ENCODE data around the gene FSHB. TPM values are rescaled to one million over a fixed set of nuclear protein-coding genes. Genes with fewer than 3 reads are reported as not detected.

Gene FSHB
- total and polyA plus RNA-seq, 2 of the 4 experiments (the other 2 are of a cell fraction), result not detected

DNA sequence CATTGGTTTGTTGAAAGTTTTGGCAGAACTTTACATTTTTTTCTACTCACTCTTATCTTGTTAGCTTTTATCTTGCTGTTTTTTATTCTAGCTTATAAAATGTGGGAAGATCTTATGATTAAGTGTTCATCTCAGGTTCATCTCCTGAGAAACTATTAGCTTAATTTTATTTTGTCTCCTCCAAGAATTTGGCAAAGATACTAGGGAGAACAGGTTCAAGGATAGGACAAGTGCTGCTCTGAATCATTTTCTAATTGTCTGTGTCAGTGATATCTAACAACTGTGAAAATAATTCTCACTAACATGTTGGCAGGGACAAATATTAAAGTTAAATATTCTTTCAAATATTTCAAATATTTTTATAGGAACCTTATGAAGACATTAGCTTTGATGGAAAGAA is 38.2 kb upstream of the FSHB start:
- H2AK9ac ChIP-seq (replicated peaks; ENCODE audit: low read depth, low read length, poor library complexity), result no peak overlapping the region
- no peak overlapping the region for H4K91ac ChIP-seq (ENCODE audit: insufficient read depth, low read depth, low read length)
- no peaks in the 10 kb centered on the region for H4K20me1 ChIP-seq (ENCODE audit: insufficient read depth, low read length)
- ChIA-PET CTCF (no interaction called here), POLR2A (ENCODE audit: unreplicated experiment) (no interaction called here)
- in situ Hi-C loops (cut with MboI; ENCODE audit: low sequenced_read_pairs) (no loop called here), dilution Hi-C loops (cut with HindIII; ENCODE audit: low sequenced_read_pairs, unreplicated experiment) (no loop called here), intact Hi-C loops (cut with micrococcal nuclease) (no loop called here)
- no peak overlapping the region for H3K14ac ChIP-seq (replicated peaks; ENCODE audit: low read depth, low read length)
- H3K36me3 ChIP-seq (ENCODE audit: control insufficient read depth, insufficient read depth, low read length), result no peaks in the 10 kb centered on the region
- H2AFZ ChIP-seq (replicated peaks; ENCODE audit: low read length, poor library complexity), result no peak overlapping the region
- H2BK20ac ChIP-seq (ENCODE audit: low read depth, low read length), result no peak overlapping the region
- TF ChIP-seq, protein P1, sequence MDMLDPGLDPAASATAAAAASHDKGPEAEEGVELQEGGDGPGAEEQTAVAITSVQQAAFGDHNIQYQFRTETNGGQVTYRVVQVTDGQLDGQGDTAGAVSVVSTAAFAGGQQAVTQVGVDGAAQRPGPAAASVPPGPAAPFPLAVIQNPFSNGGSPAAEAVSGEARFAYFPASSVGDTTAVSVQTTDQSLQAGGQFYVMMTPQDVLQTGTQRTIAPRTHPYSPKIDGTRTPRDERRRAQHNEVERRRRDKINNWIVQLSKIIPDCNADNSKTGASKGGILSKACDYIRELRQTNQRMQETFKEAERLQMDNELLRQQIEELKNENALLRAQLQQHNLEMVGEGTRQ (IDR thresholded peaks at IDR 0.05; ENCODE audit: low read depth, low read length), result no peak
- no peak for TF ChIP-seq MAFK (IDR thresholded peaks at IDR 0.05; ENCODE audit: low read depth, low read length)
- TF ChIP-seq, protein P2, sequence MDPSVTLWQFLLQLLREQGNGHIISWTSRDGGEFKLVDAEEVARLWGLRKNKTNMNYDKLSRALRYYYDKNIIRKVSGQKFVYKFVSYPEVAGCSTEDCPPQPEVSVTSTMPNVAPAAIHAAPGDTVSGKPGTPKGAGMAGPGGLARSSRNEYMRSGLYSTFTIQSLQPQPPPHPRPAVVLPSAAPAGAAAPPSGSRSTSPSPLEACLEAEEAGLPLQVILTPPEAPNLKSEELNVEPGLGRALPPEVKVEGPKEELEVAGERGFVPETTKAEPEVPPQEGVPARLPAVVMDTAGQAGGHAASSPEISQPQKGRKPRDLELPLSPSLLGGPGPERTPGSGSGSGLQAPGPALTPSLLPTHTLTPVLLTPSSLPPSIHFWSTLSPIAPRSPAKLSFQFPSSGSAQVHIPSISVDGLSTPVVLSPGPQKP (IDR thresholded peaks at IDR 0.05; ENCODE audit: borderline replicate concordance, low read depth, low read length), result no peak
- TF ChIP-seq FOS (IDR thresholded peaks at IDR 0.05; ENCODE audit: low read depth, low read length), result no peak
- TF ChIP-seq NFE2L2 (IDR thresholded peaks at IDR 0.05; ENCODE audit: low read depth, low read length), result no peak
- no peak for TF ChIP-seq CEBPB (IDR thresholded peaks at IDR 0.05; ENCODE audit: low read depth, low read length)
- no peak for TF ChIP-seq CHD1 (IDR thresholded peaks at IDR 0.05; ENCODE audit: low read depth, low read length)
- TF ChIP-seq RFX5 (IDR thresholded peaks at IDR 0.05; ENCODE audit: low read depth, low read length), result no peak
- TF ChIP-seq POLR2A (IDR thresholded peaks at IDR 0.05; ENCODE audit: low read depth, low read length), result no peak
- TF ChIP-seq MAZ (IDR thresholded peaks at IDR 0.05; ENCODE audit: borderline replicate concordance, low read depth, low read length), result no peak
- TF ChIP-seq MXI1 (IDR thresholded peaks at IDR 0.05; ENCODE audit: borderline replicate concordance, low read depth, low read length), result no peak
- no peak for TF ChIP-seq CTCF (conservative IDR thresholded peaks at IDR 0.05; ENCODE audit: low read depth, low read length)
- no peak for TF ChIP-seq SMC3 (IDR thresholded peaks at IDR 0.05; ENCODE audit: low read depth, low read length)
- no peak for TF ChIP-seq RCOR1 (IDR thresholded peaks at IDR 0.05; ENCODE audit: insufficient replicate concordance, low read length)
- no peak overlapping the region for H2AK5ac ChIP-seq (ENCODE audit: low read depth, low read length)
- no peak overlapping the region for H4K5ac ChIP-seq (ENCODE audit: low read depth, low read length)
- no peak for ATAC-seq (ENCODE audit: low read depth)
- H3K4ac ChIP-seq (ENCODE audit: low read depth, low read length), result no peak overlapping the region
- H2BK5ac ChIP-seq (ENCODE audit: low read depth, low read length, poor library complexity, severe bottlenecking), result no peak overlapping the region
- no peak for DNase-seq
- no peak overlapping the region for H3K4me2 ChIP-seq (ENCODE audit: low read depth, low read length)
- no peak overlapping the region for H4K8ac ChIP-seq (ENCODE audit: low read depth in 2 of 2, low read length in 2 of 2)
- no peak overlapping the region for H3K56ac ChIP-seq (ENCODE audit: extremely low read depth, insufficient read depth, low read length)
- H3K9ac ChIP-seq (ENCODE audit: low read depth, low read length), result no peak overlapping the region
- no peak overlapping the region for H3K27ac ChIP-seq (ENCODE audit: insufficient read depth, low read length)
- no peaks in the 10 kb centered on the region for H3K9me1 ChIP-seq (ENCODE audit: insufficient read depth, low read length)
- no peak overlapping the region for H3K23ac ChIP-seq (ENCODE audit: low read depth, low read length)
- H3K9me3 ChIP-seq (ENCODE audit: control insufficient read depth, insufficient read depth, low read length), result no peaks in the 10 kb centered on the region
- no peak overlapping the region for H2BK120ac ChIP-seq (ENCODE audit: low read depth, low read length)
- no peak overlapping the region for H2BK15ac ChIP-seq (ENCODE audit: low read depth, low read length)
- BruUV-seq (replicated peaks), result no TSS peak
- no peaks in the 10 kb centered on the region for H3K27me3 ChIP-seq (ENCODE audit: control insufficient read depth, insufficient read depth, low read length)
- no peaks in the 10 kb centered on the region for H3K4me1 ChIP-seq (ENCODE audit: control insufficient read depth, insufficient read depth, low read length)
- no peaks in the 10 kb centered on the region for H3K79me1 ChIP-seq (ENCODE audit: low read depth in 1 of 2, low read length in 2 of 2)
- H3K18ac ChIP-seq (ENCODE audit: low read depth, low read length), result no peak overlapping the region
- H3K4me3 ChIP-seq (ENCODE audit: insufficient read depth, low read depth, low read length), result no peak overlapping the region
